Measurements from ENCODE around the gene UGT1A8. TPM values are rescaled to one million over a fixed set of nuclear protein-coding genes. Genes with fewer than 3 reads are reported as not detected.

UGT1A8 gene
- total and polyA plus RNA-seq, 2 donors from 2014 or later: 30.0 TPM; not detected in 1

DNA sequence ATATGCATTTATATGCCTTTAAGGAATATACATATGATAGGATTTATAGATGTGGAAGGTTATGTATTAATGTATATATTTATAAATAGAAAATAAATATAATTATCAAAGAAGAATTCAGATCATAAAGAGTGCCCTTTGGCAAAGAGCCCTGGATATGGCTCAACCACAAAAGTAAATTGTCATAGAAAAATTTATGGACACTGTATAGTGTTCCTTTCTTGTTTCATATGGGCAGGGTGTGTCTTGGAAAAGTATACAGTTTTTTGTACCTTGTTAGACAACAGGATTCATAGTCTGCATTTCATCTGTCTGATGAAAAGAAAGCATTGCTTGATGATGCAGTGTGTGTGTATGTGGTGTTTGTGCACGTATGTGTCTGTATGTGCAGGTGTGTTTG, 67.2 kb downstream of the UGT1A8 start:
- DNase-seq (no peak), FAIRE-seq (no peak)
- H3K36me3 ChIP-seq (ENCODE audit: control insufficient read depth in 2 of 3, insufficient read depth in 3 of 3, low read length in 3 of 3): no peaks in the 10 kb centered on the region
- TF ChIP-seq, protein P1, sequence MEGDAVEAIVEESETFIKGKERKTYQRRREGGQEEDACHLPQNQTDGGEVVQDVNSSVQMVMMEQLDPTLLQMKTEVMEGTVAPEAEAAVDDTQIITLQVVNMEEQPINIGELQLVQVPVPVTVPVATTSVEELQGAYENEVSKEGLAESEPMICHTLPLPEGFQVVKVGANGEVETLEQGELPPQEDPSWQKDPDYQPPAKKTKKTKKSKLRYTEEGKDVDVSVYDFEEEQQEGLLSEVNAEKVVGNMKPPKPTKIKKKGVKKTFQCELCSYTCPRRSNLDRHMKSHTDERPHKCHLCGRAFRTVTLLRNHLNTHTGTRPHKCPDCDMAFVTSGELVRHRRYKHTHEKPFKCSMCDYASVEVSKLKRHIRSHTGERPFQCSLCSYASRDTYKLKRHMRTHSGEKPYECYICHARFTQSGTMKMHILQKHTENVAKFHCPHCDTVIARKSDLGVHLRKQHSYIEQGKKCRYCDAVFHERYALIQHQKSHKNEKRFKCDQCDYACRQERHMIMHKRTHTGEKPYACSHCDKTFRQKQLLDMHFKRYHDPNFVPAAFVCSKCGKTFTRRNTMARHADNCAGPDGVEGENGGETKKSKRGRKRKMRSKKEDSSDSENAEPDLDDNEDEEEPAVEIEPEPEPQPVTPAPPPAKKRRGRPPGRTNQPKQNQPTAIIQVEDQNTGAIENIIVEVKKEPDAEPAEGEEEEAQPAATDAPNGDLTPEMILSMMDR (IDR thresholded peaks at IDR 0.05; ENCODE audit: borderline replicate concordance, extremely low read depth, insufficient read depth): no peak
- H3K9me3 ChIP-seq (ENCODE audit: control insufficient read depth in 2 of 3, insufficient read depth in 1 of 3, low read length in 3 of 3): no peaks in the 10 kb centered on the region
- no peaks in the 10 kb centered on the region for H3K27me3 ChIP-seq (ENCODE audit: control insufficient read depth, insufficient read depth, low read length)
- intact Hi-C loops (cut with DNase I): no loop called here
- no peak overlapping the region for H3K4me3 ChIP-seq (ENCODE audit: low read length in 3 of 3)
- H3K9ac ChIP-seq (ENCODE audit: low read length in 3 of 3): no peak overlapping the region
- H3K27ac ChIP-seq (ENCODE audit: low read depth in 2 of 2, low read length in 2 of 2): no peak overlapping the region
- no peaks in the 10 kb centered on the region for H3K4me1 ChIP-seq (ENCODE audit: control insufficient read depth in 2 of 3, insufficient read depth in 2 of 3, low read depth in 1 of 3, low read length in 3 of 3)

GRCh38 chr2:233686928-233687327, 69.5 kb downstream of the UGT1A8 start:
- no peak for FAIRE-seq

DNA sequence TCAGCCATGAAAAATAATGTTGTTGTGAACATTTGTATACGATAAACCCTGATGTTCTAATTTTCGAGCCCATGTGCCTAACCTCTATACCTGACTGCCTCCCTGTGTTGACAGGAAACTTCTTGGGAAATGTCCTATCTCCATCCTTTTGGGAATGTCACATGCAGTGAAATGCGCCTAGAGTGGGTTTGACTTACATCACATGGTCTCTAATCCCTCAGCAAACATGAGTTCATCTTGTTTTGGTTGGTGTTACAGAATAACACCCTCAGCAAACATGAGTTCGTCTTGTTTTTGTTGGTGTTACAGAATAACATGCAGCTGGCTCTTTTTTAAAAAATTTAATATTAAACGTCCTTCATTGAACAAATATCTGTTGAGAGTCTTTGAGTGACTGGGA, 70.9 kb downstream of the UGT1A8 start:
- Histone ChIP-seq H3K9ac (ENCODE audit: low read length in 3 of 3) (no peak overlapping the region), H3K4me3 (ENCODE audit: low read length in 3 of 3) (no peak overlapping the region), H3K9me3 (ENCODE audit: control insufficient read depth in 2 of 3, insufficient read depth in 1 of 3, low read length in 3 of 3) (no peaks in the 10 kb centered on the region), H3K27me3 (ENCODE audit: control insufficient read depth, insufficient read depth, low read length) (no peaks in the 10 kb centered on the region), H3K4me1 (ENCODE audit: control insufficient read depth in 2 of 3, insufficient read depth in 2 of 3, low read depth in 1 of 3, low read length in 3 of 3) (peaks cover 0 to 14% (median 10%) of the 10 kb centered on the region in 3 donors), H3K27ac (ENCODE audit: low read depth in 2 of 2, low read length in 2 of 2) (no peak overlapping the region), H3K36me3 (ENCODE audit: control insufficient read depth in 2 of 3, insufficient read depth in 3 of 3, low read length in 3 of 3) (no peaks in the 10 kb centered on the region)
- intact Hi-C loops (cut with DNase I): no loop called here
- TF ChIP-seq, protein P1 (IDR thresholded peaks at IDR 0.05; ENCODE audit: borderline replicate concordance, extremely low read depth, insufficient read depth): no peak
- FAIRE-seq (no peak), DNase-seq (no peak)

More at GRCh38 chr2:233686928-233687327, 69.5 kb downstream of the UGT1A8 start:
- H3K4me3 ChIP-seq (ENCODE audit: low read length in 3 of 3): no peak overlapping the region
- H3K27me3 ChIP-seq (ENCODE audit: control insufficient read depth, insufficient read depth, low read length): no peaks in the 10 kb centered on the region
- H3K27ac ChIP-seq (ENCODE audit: low read depth in 2 of 2, low read length in 2 of 2): no peak overlapping the region
- TF ChIP-seq, protein P1 (IDR thresholded peaks at IDR 0.05; ENCODE audit: borderline replicate concordance, extremely low read depth, insufficient read depth): no peak
- H3K4me1 ChIP-seq (ENCODE audit: control insufficient read depth in 2 of 3, insufficient read depth in 2 of 3, low read depth in 1 of 3, low read length in 3 of 3): peaks cover 0 to 10% (median 6%) of the 10 kb centered on the region in 3 donors
- no peaks in the 10 kb centered on the region for H3K9me3 ChIP-seq (ENCODE audit: control insufficient read depth in 2 of 3, insufficient read depth in 1 of 3, low read length in 3 of 3)
- DNase-seq: no peak
- no peaks in the 10 kb centered on the region for H3K36me3 ChIP-seq (ENCODE audit: control insufficient read depth in 2 of 3, insufficient read depth in 3 of 3, low read length in 3 of 3)
- H3K9ac ChIP-seq (ENCODE audit: low read length in 3 of 3): no peak overlapping the region
- intact Hi-C loops (cut with DNase I): no loop called here

DNA sequence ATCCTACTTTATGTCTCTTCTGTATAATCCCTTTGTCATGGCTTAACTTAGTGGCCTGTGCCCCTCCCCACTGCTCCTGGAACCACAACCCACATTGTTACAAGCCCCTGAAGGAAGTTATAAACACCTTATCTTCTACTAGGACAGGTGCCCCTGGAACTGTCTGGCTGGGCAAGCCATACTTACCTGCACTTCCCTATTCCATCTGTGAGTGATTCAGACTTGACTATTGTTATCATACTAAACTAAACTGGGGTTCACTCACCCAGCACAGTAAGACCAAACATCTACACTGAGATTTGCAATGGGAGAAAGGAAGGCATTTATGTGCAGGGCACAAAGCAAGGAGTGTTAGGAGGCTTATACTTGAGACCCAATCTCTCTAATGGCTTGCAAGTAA, 71.6 kb downstream of the UGT1A8 start:
- Histone ChIP-seq H3K4me1 (ENCODE audit: control insufficient read depth in 2 of 3, insufficient read depth in 2 of 3, low read depth in 1 of 3, low read length in 3 of 3) (peaks cover 0 to 19% (median 10%) of the 10 kb centered on the region in 3 donors), H3K27me3 (ENCODE audit: control insufficient read depth, insufficient read depth, low read length) (no peaks in the 10 kb centered on the region), H3K36me3 (ENCODE audit: control insufficient read depth in 2 of 3, insufficient read depth in 3 of 3, low read length in 3 of 3) (no peaks in the 10 kb centered on the region), H3K27ac (ENCODE audit: low read depth in 2 of 2, low read length in 2 of 2) (no peak overlapping the region), H3K9me3 (ENCODE audit: control insufficient read depth in 2 of 3, insufficient read depth in 1 of 3, low read length in 3 of 3) (no peaks in the 10 kb centered on the region), H3K4me3 (ENCODE audit: low read length in 3 of 3) (no peak overlapping the region), H3K9ac (ENCODE audit: low read length in 3 of 3) (no peak overlapping the region)
- intact Hi-C loops (cut with DNase I): no loop called here
- TF ChIP-seq, protein P1 (IDR thresholded peaks at IDR 0.05; ENCODE audit: borderline replicate concordance, extremely low read depth, insufficient read depth): no peak
- FAIRE-seq (no peak), DNase-seq (no peak)
